Measurements from ENCODE around the gene CLHC1. TPM values are rescaled to one million over a fixed set of nuclear protein-coding genes. Genes with fewer than 3 reads are reported as not detected.

CLHC1 gene
- total and polyA plus RNA-seq, 3 donors from 2014 or later, result 7.9 to 21.2 (median 14.6) TPM

GRCh38 chr2:55152475-55153412 is 79.3 kb downstream of the CLHC1 start:
- 89 to 91% methylated on average over 14 of the region's 14 CpGs for WGBS, 2 donors
- H3K27ac ChIP-seq, result no peak overlapping the region
- intact Hi-C loops (cut with DNase I; ENCODE audit: low total_unique reads), result loop anchor here (10.0 kb wide), 1 partner anchor 108 kb away; no protein-coding TSS in a partner anchor

GRCh38 chr2:55151733-55152433 is 80.2 kb downstream of the CLHC1 start:
- Histone ChIP-seq H3K27me3 (no peaks in the 10 kb centered on the region), H3K36me3 (ENCODE audit: low read depth, missing control alignments) (no peaks in the 10 kb centered on the region), H3K9me3 (no peaks in the 10 kb centered on the region), H3K4me3 (no peak overlapping the region), H3K4me1 (peaks cover 4% of the 10 kb centered on the region), H3K27ac (no peak overlapping the region)
- no peak for TF ChIP-seq POLR2A (IDR thresholded peaks at IDR 0.05)
- no peak for TF ChIP-seq CTCF (IDR thresholded peaks at IDR 0.05)
- intact Hi-C loops (cut with DNase I; ENCODE audit: low total_unique reads), result loop anchor here (10.0 kb wide), 1 partner anchor 107 kb away; no protein-coding TSS in a partner anchor
- no peak for DNase-seq

More at GRCh38 chr2:55152475-55153412, 79.3 kb downstream of the CLHC1 start:
- Histone ChIP-seq H3K4me3 (no peak overlapping the region), H3K36me3 (ENCODE audit: low read depth, missing control alignments) (no peaks in the 10 kb centered on the region), H3K4me1 (peaks cover 4% of the 10 kb centered on the region), H3K27me3 (no peaks in the 10 kb centered on the region), H3K9me3 (no peaks in the 10 kb centered on the region)
- DNase-seq, result no peak
- TF ChIP-seq CTCF (IDR thresholded peaks at IDR 0.05), result no peak
- TF ChIP-seq POLR2A (IDR thresholded peaks at IDR 0.05), result no peak

- no peaks in the 10 kb centered on the region for H3K27me3 ChIP-seq
- no peaks in the 10 kb centered on the region for H3K9me3 ChIP-seq
- no peak overlapping the region for H3K4me3 ChIP-seq
- intact Hi-C loops (cut with DNase I; ENCODE audit: low total_unique reads), result loop anchor here (10.0 kb wide), 1 partner anchor 106 kb away; no protein-coding TSS in a partner anchor
- no peak overlapping the region for H3K27ac ChIP-seq
- no peak for DNase-seq
- H3K4me1 ChIP-seq, result no peaks in the 10 kb centered on the region
- 82 to 92% methylated on average over 3 of the region's 3 CpGs for WGBS, 2 donors
- TF ChIP-seq CTCF (IDR thresholded peaks at IDR 0.05) (no peak), POLR2A (IDR thresholded peaks at IDR 0.05) (no peak)
- H3K36me3 ChIP-seq (ENCODE audit: low read depth, missing control alignments), result no peaks in the 10 kb centered on the region
Measured at GRCh38 chr2:55150834-55151233, 81.3 kb downstream of the CLHC1 start.

- Histone ChIP-seq H3K27ac (no peak overlapping the region), H3K36me3 (ENCODE audit: low read depth, missing control alignments) (no peaks in the 10 kb centered on the region), H3K4me3 (no peak overlapping the region), H3K27me3 (no peaks in the 10 kb centered on the region), H3K9me3 (no peaks in the 10 kb centered on the region), H3K4me1 (no peaks in the 10 kb centered on the region)
- DNase-seq, result no peak
- WGBS, 2 donors, result 81 to 84% methylated on average over 2 of the region's 2 CpGs
- intact Hi-C loops (cut with DNase I; ENCODE audit: low total_unique reads), result no loop called here
- TF ChIP-seq CTCF (IDR thresholded peaks at IDR 0.05) (no peak), POLR2A (IDR thresholded peaks at IDR 0.05) (no peak)
Measured at GRCh38 chr2:55148269-55148668, 83.8 kb downstream of the CLHC1 start.

All from testis (tissue), 3 donors.